ENCODE data around the gene S100A16. TPM values are rescaled to one million over a fixed set of nuclear protein-coding genes. Genes with fewer than 3 reads are reported as not detected.

Gene S100A16
- total RNA-seq, 1 donor from 2014 or later: 38.8 TPM

DNA sequence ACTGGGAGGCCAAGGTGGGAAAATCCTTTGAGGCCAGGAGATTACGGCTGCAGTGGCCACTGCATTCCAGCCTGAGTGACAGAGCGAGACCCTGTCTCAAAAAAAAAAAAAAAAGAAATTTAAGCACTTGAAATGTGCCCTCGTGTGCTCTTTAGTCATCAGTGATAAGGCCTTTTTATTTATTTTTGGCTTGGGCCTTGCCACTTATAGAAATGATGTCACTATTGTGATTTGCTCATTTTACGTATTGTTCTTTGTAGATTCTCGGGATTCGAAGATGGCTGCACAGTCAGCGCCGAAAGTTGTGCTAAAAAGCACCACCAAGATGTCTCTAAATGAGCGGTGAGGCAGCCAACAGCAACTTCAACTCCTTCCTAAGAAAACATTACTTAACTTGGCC lies 23.4 kb upstream of the S100A16 start:
- H3K27me3 ChIP-seq (ENCODE audit: low read depth): no peaks in the 10 kb centered on the region
- no peak for TF ChIP-seq CTCF (IDR thresholded peaks at IDR 0.05; ENCODE audit: borderline replicate concordance)
- DNase-seq: no peak
- intact Hi-C loops (cut with micrococcal nuclease): no loop called here
- peak overlapping the region; percentile 88 for H3K4me3 ChIP-seq
- H3K9me3 ChIP-seq (replicated peaks): no peaks in the 10 kb centered on the region
- H3K4me1 ChIP-seq: peaks cover 94% of the 10 kb centered on the region
- peak overlapping the region; percentile 100 for H3K27ac ChIP-seq (replicated peaks)
- H3K36me3 ChIP-seq: peaks cover 62% of the 10 kb centered on the region

DNA sequence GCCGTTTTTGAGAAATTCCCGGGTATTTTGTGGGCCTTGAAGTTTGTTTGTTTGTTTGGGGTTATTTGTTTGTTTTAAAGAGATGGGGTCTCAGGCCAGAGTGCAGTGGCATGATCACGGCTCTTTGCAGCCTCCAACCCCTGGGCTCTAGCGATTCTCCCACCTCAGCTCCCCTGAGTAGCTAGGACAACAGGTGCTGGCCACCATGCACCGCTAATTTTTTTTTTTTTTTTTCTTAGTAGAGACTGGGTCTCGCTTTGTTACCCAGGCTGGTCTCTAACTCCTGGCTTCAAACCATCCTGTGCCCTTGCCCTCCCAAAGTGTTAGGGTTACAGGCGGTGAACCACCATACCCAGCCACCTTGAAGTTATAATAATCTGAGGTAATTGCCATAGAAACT lies 22.9 kb upstream of the S100A16 start:
- TF ChIP-seq CTCF (IDR thresholded peaks at IDR 0.05; ENCODE audit: borderline replicate concordance): no peak
- intact Hi-C loops (cut with micrococcal nuclease): no loop called here
- DNase-seq: no peak
- peak overlapping the region; percentile 88 for H3K4me3 ChIP-seq
- peak overlapping the region; percentile 100 for H3K27ac ChIP-seq (replicated peaks)
- no peaks in the 10 kb centered on the region for H3K9me3 ChIP-seq (replicated peaks)
- peaks cover 94% of the 10 kb centered on the region for H3K4me1 ChIP-seq
- peaks cover 58% of the 10 kb centered on the region for H3K36me3 ChIP-seq
- H3K27me3 ChIP-seq (ENCODE audit: low read depth): no peaks in the 10 kb centered on the region

- intact Hi-C loops (cut with micrococcal nuclease): no loop called here
- Histone ChIP-seq H3K9me3 (replicated peaks) (no peaks in the 10 kb centered on the region), H3K4me1 (peaks cover 93% of the 10 kb centered on the region), H3K4me3 (peak within 1 kb of the TSS; percentile 88), H3K27ac (replicated peaks) (peak within 1 kb of the TSS; percentile 100), H3K27me3 (ENCODE audit: low read depth) (no peaks in the 10 kb centered on the region), H3K36me3 (peaks cover 39% of the 10 kb centered on the region)
- peak; percentile 96 for DNase-seq
- TF ChIP-seq CTCF (IDR thresholded peaks at IDR 0.05; ENCODE audit: borderline replicate concordance): no peak
Observed at GRCh38 chr1:153633754-153634665, 21.1 kb upstream of the S100A16 start, which contains the start of gene CHTOP. TSS of gene CHTOP (plus strand) at chr1:153634066. CDS start at chr1:153636589, 2,523 bp downstream.

DNA sequence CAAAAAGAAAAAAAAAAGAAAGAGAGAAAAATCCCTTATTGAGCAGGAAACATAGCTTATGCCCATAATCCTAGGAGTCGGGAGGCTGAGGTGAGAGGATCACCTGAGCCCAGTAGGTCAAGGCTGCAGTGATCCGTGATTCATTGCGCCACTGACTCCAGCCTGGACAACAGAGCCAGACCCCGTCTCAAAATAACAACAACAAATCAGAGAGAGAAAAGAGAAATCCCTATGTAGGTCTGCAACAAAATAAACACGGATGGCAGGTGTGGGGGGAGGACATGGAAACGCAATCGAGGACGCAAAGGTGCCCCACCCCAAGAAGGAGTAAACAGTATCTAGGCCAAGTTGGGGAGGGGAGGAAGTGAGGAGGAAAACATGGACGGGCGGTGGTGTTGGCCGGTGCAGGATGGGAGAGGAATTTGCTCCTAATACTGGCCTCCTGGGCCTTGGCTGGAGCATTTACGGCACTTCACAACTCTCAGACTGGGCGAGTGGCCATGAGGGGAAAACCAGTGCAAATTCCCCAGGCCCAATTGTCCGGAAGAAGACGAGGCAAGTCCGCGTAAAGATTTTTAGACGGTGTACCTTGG lies 20.3 kb upstream of the S100A16 start:
- H3K36me3 ChIP-seq: peaks cover 32% of the 10 kb centered on the region
- no peak for TF ChIP-seq CTCF (IDR thresholded peaks at IDR 0.05; ENCODE audit: borderline replicate concordance)
- intact Hi-C loops (cut with micrococcal nuclease): no loop called here
- H3K27ac ChIP-seq (replicated peaks): peak overlapping the region; percentile 100
- peaks cover 92% of the 10 kb centered on the region for H3K4me1 ChIP-seq
- no peaks in the 10 kb centered on the region for H3K9me3 ChIP-seq (replicated peaks)
- no peak for DNase-seq
- no peaks in the 10 kb centered on the region for H3K27me3 ChIP-seq (ENCODE audit: low read depth)
- H3K4me3 ChIP-seq: peak overlapping the region; percentile 88

DNA sequence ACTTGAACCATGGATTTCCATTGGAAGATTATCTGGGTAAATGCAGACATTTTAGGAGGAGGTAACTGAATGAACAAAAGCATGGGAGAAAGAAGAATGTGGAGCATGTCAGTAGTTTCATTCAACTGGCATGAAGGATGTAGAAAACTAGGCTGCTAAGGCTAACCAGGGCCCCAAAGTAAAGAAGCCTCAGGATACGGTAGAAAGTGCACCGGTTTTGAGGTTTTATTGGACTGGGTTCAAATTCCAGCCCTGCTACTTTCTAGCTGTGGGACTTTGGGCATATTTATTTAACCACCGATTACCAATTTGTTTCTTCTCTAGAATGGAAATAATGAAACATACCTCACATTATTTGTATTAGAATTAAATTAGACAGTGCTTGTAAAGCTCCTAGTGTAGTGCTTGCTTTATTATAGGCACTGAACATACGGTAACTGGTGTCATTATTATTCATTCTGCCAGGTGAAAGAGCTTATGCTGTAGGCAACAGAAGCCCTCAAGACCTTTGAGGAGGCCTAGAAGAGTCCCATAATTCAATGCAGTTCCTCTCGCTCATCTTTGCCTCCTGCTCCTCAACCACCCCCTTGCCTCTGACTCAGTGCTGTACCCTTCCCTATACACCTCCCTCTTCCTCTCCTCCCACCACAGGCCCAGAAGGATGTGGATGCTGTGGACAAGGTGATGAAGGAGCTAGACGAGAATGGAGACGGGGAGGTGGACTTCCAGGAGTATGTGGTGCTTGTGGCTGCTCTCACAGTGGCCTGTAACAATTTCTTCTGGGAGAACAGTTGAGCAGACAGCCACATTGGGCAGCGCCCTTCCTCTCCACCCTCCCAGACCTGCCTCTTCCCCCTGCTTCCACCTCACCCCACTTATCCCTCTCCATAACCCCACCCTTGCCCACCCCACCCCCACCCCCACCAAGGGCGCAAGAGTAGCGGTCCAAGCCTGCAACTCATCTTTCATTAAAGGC lies 18.4 kb upstream of the S100A16 start:
- peaks cover 92% of the 10 kb centered on the region for H3K4me1 ChIP-seq
- no peaks in the 10 kb centered on the region for H3K27me3 ChIP-seq (ENCODE audit: low read depth)
- H3K9me3 ChIP-seq (replicated peaks): no peaks in the 10 kb centered on the region
- peaks cover 12% of the 10 kb centered on the region for H3K36me3 ChIP-seq
- peak overlapping the region; percentile 100 for H3K27ac ChIP-seq (replicated peaks)
- no peak for DNase-seq
- intact Hi-C loops (cut with micrococcal nuclease): no loop called here
- peak overlapping the region; percentile 66 for H3K4me3 ChIP-seq
- TF ChIP-seq CTCF (IDR thresholded peaks at IDR 0.05; ENCODE audit: borderline replicate concordance): no peak

All from left ventricle myocardium inferior (tissue), 1 donor.